NB4 (cell line): ENCODE results near the gene NDST1.

ENCODE experiments used
- DNase-seq: peaks from one replicate; pipeline ENCODE4 v3.0.0; 2010; ENCODE audit warnings: low read depth
- H3K4me3 ChIP-seq: one replicate; pipeline ENCODE4 v1.5.1; 2011; ENCODE audit warnings: mild to moderate bottlenecking, low read depth, low read length, moderate library complexity
- CTCF ChIP-seq: IDR thresholded peaks from one replicate; pipeline ENCODE4 v1.5.1; 2012; ENCODE audit warnings: low read depth, low read length
- MAX ChIP-seq: IDR thresholded peaks from 2 replicates; pipeline ENCODE4 v1.6.1; 2011; ENCODE audit warnings: low read depth, low read length
- MYC ChIP-seq: IDR thresholded peaks from 2 replicates; pipeline ENCODE4 v1.6.1; 2011; ENCODE audit warnings: low read depth, low read length
- POLR2A ChIP-seq: IDR thresholded peaks from 2 replicates; pipeline ENCODE4 v1.6.1; 2011; ENCODE audit warnings: mild to moderate bottlenecking; ENCODE audit not compliant: insufficient read length; ENCODE audit errors: extremely low read depth

Gene NDST1

GRCh38 chr5:150488519-150489359, 19.2 kb upstream of the NDST1 start:
- DNase-seq = peak; percentile 93
- peak overlapping the region; percentile 40 for H3K4me3 ChIP-seq
- no peak for TF ChIP-seq POLR2A
- peak; percentile 42 for TF ChIP-seq MYC
- TF ChIP-seq MAX = no peak
- no peak for TF ChIP-seq CTCF

GRCh38 chr5:150489360-150490295, 18.3 kb upstream of the NDST1 start:
- peak overlapping the region; percentile 40 for H3K4me3 ChIP-seq
- no peak for TF ChIP-seq MYC
- no peak for TF ChIP-seq MAX
- TF ChIP-seq POLR2A = no peak
- TF ChIP-seq CTCF = no peak
- DNase-seq = peak; percentile 62

- TF ChIP-seq CTCF (no peak), MAX (no peak), MYC (no peak), POLR2A (no peak)
- no peak overlapping the region for H3K4me3 ChIP-seq
- no peak for DNase-seq
These were observed 17.6 kb upstream of the NDST1 start for GRCh38 chr5:150490296-150490669.

- TF ChIP-seq CTCF = no peak
- no peak; the same call in 1 of the 2 replicates for TF ChIP-seq MYC
- 0 out of 2 replicates have a peak, but pooled peaks have one; percentile 13 for TF ChIP-seq MAX
- no peak for TF ChIP-seq POLR2A
- DNase-seq = peak; percentile 76
- H3K4me3 ChIP-seq = no peak overlapping the region
These were observed 17.2 kb upstream of the NDST1 start for GRCh38 chr5:150490754-150491153.

- no peak overlapping the region for H3K4me3 ChIP-seq
- TF ChIP-seq CTCF = no peak
- no peak for TF ChIP-seq MAX
- no peak for TF ChIP-seq POLR2A
- no peak for TF ChIP-seq MYC
- no peak for DNase-seq
These were observed 16.1 kb upstream of the NDST1 start for GRCh38 chr5:150491876-150492275.
